H9 (cell line): ENCODE results near the gene DNAI7. TPM values are rescaled to one million over a fixed set of nuclear protein-coding genes. Genes with fewer than 3 reads are reported as not detected.

Experiments used
- DNase-seq: peaks from one replicate; pipeline ENCODE4 v3.0.0-alpha.2; 2017
- H2AFZ ChIP-seq: one replicate; pipeline ENCODE4 v1.6.1; 2013; ENCODE audit warnings: mild to moderate bottlenecking, low read length, control low read depth, moderate library complexity
- H2AK5ac ChIP-seq: 2 replicates; pipeline ENCODE4 v1.6.1; 2013; ENCODE audit warnings: low read length, control low read depth, mixed read lengths; ENCODE audit not compliant: insufficient read length
- H2BK120ac ChIP-seq: one replicate; pipeline ENCODE4 v1.6.1; 2013; ENCODE audit warnings: low read depth, mild to moderate bottlenecking, low read length, control low read depth, inconsistent platforms; ENCODE audit not compliant: poor library complexity, severe bottlenecking
- H2BK12ac ChIP-seq: 2 replicates; pipeline ENCODE4 v1.6.1; 2013; ENCODE audit warnings: low read length, control low read depth, mixed read lengths, low read depth; ENCODE audit not compliant: insufficient read length
- H2BK15ac ChIP-seq: 2 replicates; pipeline ENCODE4 v1.6.1; 2013; ENCODE audit warnings: low read depth, low read length, control low read depth
- H2BK20ac ChIP-seq: one replicate; pipeline ENCODE4 v1.6.1; 2013; ENCODE audit warnings: low read depth, mild to moderate bottlenecking, low read length, control low read depth, inconsistent platforms; ENCODE audit not compliant: poor library complexity, severe bottlenecking
- H2BK5ac ChIP-seq: 2 replicates; pipeline ENCODE4 v1.6.1; 2013; ENCODE audit warnings: low read length, control low read depth, mixed read lengths; ENCODE audit not compliant: insufficient read length
- H3K14ac ChIP-seq: 2 replicates; pipeline ENCODE4 v1.6.1; 2013; ENCODE audit warnings: low read length, control low read depth; ENCODE audit not compliant: insufficient read depth
- H3K18ac ChIP-seq: 2 replicates; pipeline ENCODE4 v1.6.1; 2013; ENCODE audit warnings: low read depth, mild to moderate bottlenecking, mixed read lengths, low read length, control low read depth; ENCODE audit not compliant: insufficient read length
- H3K23ac ChIP-seq: 2 replicates; pipeline ENCODE4 v1.6.1; 2013; ENCODE audit warnings: low read length, control low read depth, mixed read lengths, low read depth; ENCODE audit not compliant: insufficient read length
- H3K23me2 ChIP-seq: 2 replicates; pipeline ENCODE4 v1.6.1; 2013; ENCODE audit warnings: low read depth, mild to moderate bottlenecking, mixed read lengths, low read length, control low read depth; ENCODE audit not compliant: insufficient read length, poor library complexity, severe bottlenecking
- H3K27ac ChIP-seq: 2 replicates; pipeline ENCODE4 v1.5.1; 2013; ENCODE audit warnings: low read length, control low read depth, mixed read lengths, low read depth; ENCODE audit not compliant: insufficient read length
- H3K27me3 ChIP-seq: 2 replicates; pipeline ENCODE4 v1.6.1; 2013; ENCODE audit warnings: low read length, control low read depth, inconsistent platforms; ENCODE audit not compliant: insufficient read depth
- H3K4ac ChIP-seq: 2 replicates; pipeline ENCODE4 v1.6.1; 2013; ENCODE audit warnings: low read depth, mild to moderate bottlenecking, control low read depth, inconsistent platforms, low read length, moderate library complexity
- H3K4me1 ChIP-seq: 2 replicates; pipeline ENCODE4 v1.6.1; 2013; ENCODE audit warnings: low read length, control low read depth, inconsistent platforms; ENCODE audit not compliant: insufficient read depth
- H3K4me2 ChIP-seq: 2 replicates; pipeline ENCODE4 v1.6.1; 2013; ENCODE audit warnings: low read length, control low read depth, mixed read lengths; ENCODE audit not compliant: insufficient read length, insufficient read depth
- H3K56ac ChIP-seq: 2 replicates; pipeline ENCODE4 v1.6.1; 2013; ENCODE audit warnings: low read depth, mild to moderate bottlenecking, mixed read lengths, low read length, control low read depth; ENCODE audit not compliant: insufficient read length
- H3K79me1 ChIP-seq: 2 replicates; pipeline ENCODE4 v1.6.1; 2013; ENCODE audit warnings: low read depth, mild to moderate bottlenecking, moderate library complexity, low read length, control low read depth, inconsistent platforms; ENCODE audit not compliant: insufficient read depth, poor library complexity, severe bottlenecking
- H3K79me2 ChIP-seq: 2 replicates; pipeline ENCODE4 v1.6.1; 2013; ENCODE audit warnings: low read length, control low read depth, inconsistent platforms; ENCODE audit not compliant: insufficient read depth
- H3K9ac ChIP-seq: 2 replicates; pipeline ENCODE4 v1.6.1; 2013; ENCODE audit warnings: low read length, control low read depth, mixed read lengths; ENCODE audit not compliant: insufficient read length; ENCODE audit errors: extremely low read depth
- H3K9me3 ChIP-seq: one replicate; pipeline ENCODE4 v1.6.1; 2013; ENCODE audit warnings: low read depth, low read length, inconsistent platforms; ENCODE audit not compliant: control insufficient read depth
- H3T11ph ChIP-seq: one replicate; pipeline ENCODE4 v1.6.1; 2013; ENCODE audit warnings: mild to moderate bottlenecking, low read length, control low read depth, inconsistent platforms
- H4K20me1 ChIP-seq: one replicate; pipeline ENCODE4 v1.6.1; 2013; ENCODE audit not compliant: control insufficient read depth, insufficient read length, insufficient read depth
- H4K5ac ChIP-seq: 2 replicates; pipeline ENCODE4 v1.6.1; 2013; ENCODE audit warnings: low read depth, mild to moderate bottlenecking, mixed read lengths, low read length, control low read depth; ENCODE audit not compliant: insufficient read length
- H4K8ac ChIP-seq: replicated peaks from 2 replicates; pipeline ENCODE4 v1.6.1; 2013; ENCODE audit warnings: low read length, control low read depth, mixed read lengths, low read depth; ENCODE audit not compliant: insufficient read length
- H4K91ac ChIP-seq: 2 replicates; pipeline ENCODE4 v1.6.1; 2013; ENCODE audit warnings: low read depth, mild to moderate bottlenecking, moderate library complexity, mixed read lengths, low read length, control low read depth; ENCODE audit not compliant: insufficient read length
- H3K27ac Mint-ChIP-seq, 3 experiments: 2 replicates in 2 of 3; 3 replicates in 1 of 3; pipeline ENCODE4 v1.8.0; 2020 to 2021; ENCODE audit warnings: mixed read lengths in 3 of 3, mild to moderate bottlenecking in 1 of 3, moderate library complexity in 1 of 3
- H3K27me3 Mint-ChIP-seq: 2 replicates; pipeline ENCODE4 v1.8.0; 2021; ENCODE audit warnings: low read depth, mild to moderate bottlenecking, moderate library complexity, mixed read lengths
- H3K36me3 Mint-ChIP-seq, 3 experiments: 2 replicates in 2 of 3; 3 replicates in 1 of 3; pipeline ENCODE4 v1.8.0; 2020 to 2021; ENCODE audit warnings: low read depth in 3 of 3, mixed read lengths in 3 of 3; ENCODE audit not compliant: insufficient read depth in 1 of 3
- H3K4me1 Mint-ChIP-seq, 2 experiments: 2 replicates each; pipeline ENCODE4 v1.8.0; 2020; ENCODE audit warnings: mixed read lengths in 2 of 2
- H3K4me3 Mint-ChIP-seq, 2 experiments: 2 replicates in 1 of 2; 3 replicates in 1 of 2; pipeline ENCODE4 v1.8.0; 2020 to 2021; ENCODE audit warnings: mild to moderate bottlenecking in 2 of 2, mixed read lengths in 2 of 2, moderate library complexity in 1 of 2
- H3K9me3 Mint-ChIP-seq, 2 experiments: 2 replicates in 1 of 2; 3 replicates in 1 of 2; pipeline ENCODE4 v1.8.0; 2020; ENCODE audit warnings: mild to moderate bottlenecking in 2 of 2, mixed read lengths in 2 of 2, moderate library complexity in 1 of 2
- CTCF ChIP-seq: fragments of 200-600 bp; sonication (generic); conservative IDR thresholded peaks from 3 replicates; pipeline ENCODE4 v1.8.0; 2021; ENCODE audit warnings: antibody characterized with exemption, mild to moderate bottlenecking
- WGBS: extraction: QIAGEN DNeasy Blood & Tissue Kit; methylation state at CpG from one replicate; pipeline ENCODE4 v1.1.7; 2013; ENCODE audit warnings: missing lambda C conversion rate, low lambda C conversion rate, mixed read lengths; ENCODE audit not compliant: insufficient read length; ENCODE audit errors: extremely low coverage; 5-methylcytosine and 5-hydroxymethylcytosine counted together
- total RNA-seq: library from RNA; stranded (reverse); gene quantifications from 2 replicates; pipeline ENCODE4 v1.2.1, GENCODE V29; 2021

DNAI7 gene
- total RNA-seq, 1 experiment from 2014 or later: not detected

GRCh38 chr12:25121916-25122315, 73.0 kb downstream of the DNAI7 start:
- WGBS: no CpG with 5 or more reads among the region's 3 CpGs
- no peak overlapping the region for H4K5ac ChIP-seq
- H3K23ac ChIP-seq: no peak overlapping the region
- no peak overlapping the region for H2AK5ac ChIP-seq
- H2AFZ ChIP-seq: no peak overlapping the region
- H3K79me2 ChIP-seq: no peaks in the 10 kb centered on the region
- H3K9me3 ChIP-seq: no peaks in the 10 kb centered on the region
- H3K36me3 Mint-ChIP-seq: no peaks in the 10 kb centered on the region
- no peak overlapping the region for H3K4me2 ChIP-seq
- H4K91ac ChIP-seq: no peak overlapping the region
- no peak overlapping the region for H3K27ac Mint-ChIP-seq
- no peak overlapping the region for H3K9ac ChIP-seq
- H3K4me1 ChIP-seq: no peaks in the 10 kb centered on the region
- H2BK15ac ChIP-seq: no peak overlapping the region
- no peak overlapping the region for H2BK120ac ChIP-seq
- no peaks in the 10 kb centered on the region for H3K23me2 ChIP-seq
- DNase-seq: no peak
- H3K18ac ChIP-seq: no peak overlapping the region
- no peak for TF ChIP-seq CTCF
- H3K79me1 ChIP-seq: no peaks in the 10 kb centered on the region
- H3K14ac ChIP-seq: no peak overlapping the region
- H2BK12ac ChIP-seq: no peak overlapping the region
- no peak overlapping the region for H2BK5ac ChIP-seq
- no peaks in the 10 kb centered on the region for H3K27me3 ChIP-seq
- no peaks in the 10 kb centered on the region for H3K9me3 Mint-ChIP-seq
- no peak overlapping the region for H3K27ac ChIP-seq
- H3T11ph ChIP-seq: no peak overlapping the region
- H3K4me3 Mint-ChIP-seq: no peak overlapping the region
- no peak overlapping the region for H2BK20ac ChIP-seq
- H4K8ac ChIP-seq: no peak overlapping the region
- no peaks in the 10 kb centered on the region for H3K27me3 Mint-ChIP-seq
- H3K56ac ChIP-seq: no peak overlapping the region
- H3K4me1 Mint-ChIP-seq: peaks cover 9 to 12% of the 10 kb centered on the region in 2 experiments
- no peaks in the 10 kb centered on the region for H4K20me1 ChIP-seq
- no peak overlapping the region for H3K4ac ChIP-seq
